Measurements from ENCODE around the gene NOS2. TPM values are rescaled to one million over a fixed set of nuclear protein-coding genes. Genes with fewer than 3 reads are reported as not detected.
"Not testable (repeated sequence)": the region's sequence is repeated elsewhere in the genome, so short reads cannot be mapped to it uniquely, and the experiment has no call there.

The NOS2 gene
- total and polyA plus RNA-seq, 5 donors = 0.02 to 0.09 (median 0.08) TPM; not detected in 2

- 94% methylated on average over 1 of the region's 1 CpG for WGBS
- intact Hi-C loops (cut with DNase I); H3K27me3 ChIP-seq (ENCODE audit: control insufficient read depth, insufficient read depth); H3K9me3 ChIP-seq (ENCODE audit: control insufficient read depth, low read length); H3K27ac ChIP-seq (ENCODE audit: low read length); ATAC-seq; DNase-seq; H3K4me1 ChIP-seq (ENCODE audit: control insufficient read depth, insufficient read depth, low read length); H3K4me3 ChIP-seq (ENCODE audit: low read length): not testable (repeated sequence)
Observed at GRCh38 chr17:27837769-27838168, 37.4 kb upstream of the NOS2 start.

GRCh38 chr17:27836651-27837050 is 36.3 kb upstream of the NOS2 start:
- Histone ChIP-seq H3K4me1 (ENCODE audit: control insufficient read depth, insufficient read depth, low read length) (no peaks in the 10 kb centered on the region), H3K9me3 (ENCODE audit: control insufficient read depth, low read length) (no peaks in the 10 kb centered on the region), H3K27me3 (ENCODE audit: control insufficient read depth, insufficient read depth) (no peaks in the 10 kb centered on the region), H3K4me3 (ENCODE audit: low read length) (no peak overlapping the region), H3K27ac (ENCODE audit: low read length) (no peak overlapping the region)
- intact Hi-C loops (cut with DNase I) = no loop called here
- DNase-seq (no peak), ATAC-seq (no peak)

- no peak for ATAC-seq
- whole genome bisulfite sequencing = 90% methylated on average over 3 of the region's 3 CpGs
- Histone ChIP-seq H3K4me3 (ENCODE audit: low read length) (no peak overlapping the region), H3K9me3 (ENCODE audit: control insufficient read depth, low read length) (no peaks in the 10 kb centered on the region), H3K4me1 (ENCODE audit: control insufficient read depth, insufficient read depth, low read length) (no peaks in the 10 kb centered on the region), H3K27me3 (ENCODE audit: control insufficient read depth, insufficient read depth) (no peaks in the 10 kb centered on the region), H3K27ac (ENCODE audit: low read length) (no peak overlapping the region)
- DNase-seq = no peak
- intact Hi-C loops (cut with DNase I) = no loop called here
Observed at GRCh38 chr17:27834571-27834970, 34.2 kb upstream of the NOS2 start.

- Histone ChIP-seq H3K9me3 (ENCODE audit: control insufficient read depth, low read length) (no peaks in the 10 kb centered on the region), H3K27me3 (ENCODE audit: control insufficient read depth, insufficient read depth) (no peaks in the 10 kb centered on the region), H3K27ac (ENCODE audit: low read length) (no peak overlapping the region), H3K4me1 (ENCODE audit: control insufficient read depth, insufficient read depth, low read length) (no peaks in the 10 kb centered on the region), H3K4me3 (ENCODE audit: low read length) (no peak overlapping the region)
- ATAC-seq = no peak
- no peak for DNase-seq
- intact Hi-C loops (cut with DNase I) = no loop called here
Observed at GRCh38 chr17:27832831-27833230, 32.5 kb upstream of the NOS2 start.

GRCh38 chr17:27829888-27830287 is 29.6 kb upstream of the NOS2 start:
- 29% methylated on average over 1 of the region's 1 CpG for WGBS
- H3K27me3 ChIP-seq (ENCODE audit: control insufficient read depth, insufficient read depth); DNase-seq; intact Hi-C loops (cut with DNase I); H3K27ac ChIP-seq (ENCODE audit: low read length); H3K4me3 ChIP-seq (ENCODE audit: low read length); H3K9me3 ChIP-seq (ENCODE audit: control insufficient read depth, low read length); ATAC-seq; H3K4me1 ChIP-seq (ENCODE audit: control insufficient read depth, insufficient read depth, low read length): not testable (repeated sequence)

- WGBS = no CpG with 5 or more reads among the region's 2 CpGs
- H3K4me3 ChIP-seq (ENCODE audit: low read length); intact Hi-C loops (cut with DNase I); DNase-seq; H3K27me3 ChIP-seq (ENCODE audit: control insufficient read depth, insufficient read depth); ATAC-seq; H3K4me1 ChIP-seq (ENCODE audit: control insufficient read depth, insufficient read depth, low read length); H3K27ac ChIP-seq (ENCODE audit: low read length); H3K9me3 ChIP-seq (ENCODE audit: control insufficient read depth, low read length): not testable (repeated sequence)
Observed at GRCh38 chr17:27829143-27829711, 28.9 kb upstream of the NOS2 start.

GRCh38 chr17:27825459-27825858 is 25.1 kb upstream of the NOS2 start:
- intact Hi-C loops (cut with DNase I) = no loop called here
- no peaks in the 10 kb centered on the region for H3K9me3 ChIP-seq (ENCODE audit: control insufficient read depth, low read length)
- no peak overlapping the region for H3K27ac ChIP-seq (ENCODE audit: low read length)
- ATAC-seq (no peak), DNase-seq (no peak)
- H3K4me3 ChIP-seq (ENCODE audit: low read length) = no peak overlapping the region
- no peaks in the 10 kb centered on the region for H3K27me3 ChIP-seq (ENCODE audit: control insufficient read depth, insufficient read depth)
- 77% methylated on average over 5 of the region's 5 CpGs for WGBS
- H3K4me1 ChIP-seq (ENCODE audit: control insufficient read depth, insufficient read depth, low read length) = no peaks in the 10 kb centered on the region

- Histone ChIP-seq H3K9me3 (ENCODE audit: control insufficient read depth, low read length) (no peaks in the 10 kb centered on the region), H3K27ac (ENCODE audit: low read length) (no peak overlapping the region), H3K27me3 (ENCODE audit: control insufficient read depth, insufficient read depth) (no peaks in the 10 kb centered on the region), H3K4me3 (ENCODE audit: low read length) (no peak overlapping the region), H3K4me1 (ENCODE audit: control insufficient read depth, insufficient read depth, low read length) (no peaks in the 10 kb centered on the region)
- no peak for ATAC-seq
- intact Hi-C loops (cut with DNase I) = no loop called here
- 85% methylated on average over 4 of the region's 4 CpGs for WGBS
- DNase-seq = no peak
Observed at GRCh38 chr17:27824745-27825144, 24.4 kb upstream of the NOS2 start.

GRCh38 chr17:27824176-27824715 is 23.9 kb upstream of the NOS2 start:
- WGBS = 66% methylated on average over 3 of the region's 3 CpGs
- no peak for ATAC-seq
- intact Hi-C loops (cut with DNase I) = no loop called here

GRCh38 chr17:27822108-27822507 is 21.8 kb upstream of the NOS2 start:
- H3K27ac ChIP-seq (ENCODE audit: low read length); H3K4me3 ChIP-seq (ENCODE audit: low read length); H3K9me3 ChIP-seq (ENCODE audit: control insufficient read depth, low read length); intact Hi-C loops (cut with DNase I); H3K27me3 ChIP-seq (ENCODE audit: control insufficient read depth, insufficient read depth); DNase-seq; ATAC-seq; H3K4me1 ChIP-seq (ENCODE audit: control insufficient read depth, insufficient read depth, low read length): not testable (repeated sequence)
- WGBS = 86% methylated on average over 10 of the region's 10 CpGs

More at GRCh38 chr17:27824176-27824715, 23.9 kb upstream of the NOS2 start:
- no peak overlapping the region for H3K27ac ChIP-seq (ENCODE audit: low read length)
- H3K4me1 ChIP-seq (ENCODE audit: control insufficient read depth, insufficient read depth, low read length) = no peaks in the 10 kb centered on the region
- H3K4me3 ChIP-seq (ENCODE audit: low read length) = no peak overlapping the region
- no peaks in the 10 kb centered on the region for H3K9me3 ChIP-seq (ENCODE audit: control insufficient read depth, low read length)
- peak in 1 of 3 donors; percentile 26 for DNase-seq
- no peaks in the 10 kb centered on the region for H3K27me3 ChIP-seq (ENCODE audit: control insufficient read depth, insufficient read depth)

- Histone ChIP-seq H3K4me3 (ENCODE audit: low read length) (no peak overlapping the region), H3K27ac (ENCODE audit: low read length) (no peak overlapping the region), H3K4me1 (ENCODE audit: control insufficient read depth, insufficient read depth, low read length) (no peaks in the 10 kb centered on the region), H3K9me3 (ENCODE audit: control insufficient read depth, low read length) (no peaks in the 10 kb centered on the region), H3K27me3 (ENCODE audit: control insufficient read depth, insufficient read depth) (no peaks in the 10 kb centered on the region)
- intact Hi-C loops (cut with DNase I) = no loop called here
- ATAC-seq = no peak
- DNase-seq = no peak
- WGBS = 94% methylated on average over 3 of the region's 3 CpGs
Observed at GRCh38 chr17:27821318-27821717, 21.0 kb upstream of the NOS2 start.

- intact Hi-C loops (cut with DNase I) = no loop called here
- H3K27ac ChIP-seq (ENCODE audit: low read length) = no peak overlapping the region
- no peaks in the 10 kb centered on the region for H3K27me3 ChIP-seq (ENCODE audit: control insufficient read depth, insufficient read depth)
- no peak overlapping the region for H3K4me3 ChIP-seq (ENCODE audit: low read length)
- WGBS = 53% methylated on average over 1 of the region's 1 CpG
- DNase-seq = no peak
- no peak for ATAC-seq
- no peaks in the 10 kb centered on the region for H3K9me3 ChIP-seq (ENCODE audit: control insufficient read depth, low read length)
- H3K4me1 ChIP-seq (ENCODE audit: control insufficient read depth, insufficient read depth, low read length) = no peaks in the 10 kb centered on the region
Observed at GRCh38 chr17:27819145-27819544, 18.8 kb upstream of the NOS2 start.

Data from right cardiac atrium (tissue), 5 donors.